HK-2 (cell line): ENCODE data around the gene SLC5A12.
"Not testable (repeated sequence)": the region's sequence is repeated elsewhere in the genome, so short reads cannot be mapped to it uniquely, and the experiment has no call there.

Source experiments
- DNase-seq: peaks from one replicate; pipeline ENCODE4 v3.0.0-alpha.2; 2018; ENCODE audit not compliant: unreplicated experiment

SLC5A12 gene

GRCh38 chr11:26655287-26655686 lies 66.6 kb downstream of the SLC5A12 start:
- no peak for DNase-seq

- DNase-seq, result no peak
Observed at GRCh38 chr11:26651916-26652315, 69.9 kb downstream of the SLC5A12 start.

GRCh38 chr11:26649884-26650283 lies 72.0 kb downstream of the SLC5A12 start:
- DNase-seq, result peak; percentile 14

GRCh38 chr11:26643314-26643713 lies 78.5 kb downstream of the SLC5A12 start:
- not testable (repeated sequence) for DNase-seq

- DNase-seq, result no peak
Observed at GRCh38 chr11:26632691-26633159, 89.1 kb downstream of the SLC5A12 start.

GRCh38 chr11:26626346-26626745 lies 95.5 kb downstream of the SLC5A12 start:
- no peak for DNase-seq

GRCh38 chr11:26623076-26623659 lies 98.7 kb downstream of the SLC5A12 start:
- DNase-seq, result no peak

- DNase-seq, result no peak
Observed at GRCh38 chr11:26622181-26622580, 99.7 kb downstream of the SLC5A12 start.

GRCh38 chr11:26621132-26621531 lies 100.7 kb downstream of the SLC5A12 start:
- no peak for DNase-seq

GRCh38 chr11:26620282-26621045 lies 101.4 kb downstream of the SLC5A12 start:
- DNase-seq, result no peak

GRCh38 chr11:26618441-26618840 lies 103.4 kb downstream of the SLC5A12 start:
- DNase-seq, result no peak
